Activated T-cell treated with anti-CD3 and anti-CD28 coated beads for 4 hours (primary cell): Measurements from ENCODE around the gene GRIA1.

ENCODE experiments used
- DNase-seq: peaks from one replicate; pipeline ENCODE4 v3.0.0-alpha.2; 2020

The GRIA1 gene

GRCh38 chr5:153552886-153553285 is 62.4 kb downstream of the GRIA1 start:
- DNase-seq, result no peak

- DNase-seq, result no peak
Observed at GRCh38 chr5:153555420-153556114, 65.1 kb downstream of the GRIA1 start.

GRCh38 chr5:153558957-153559356 is 68.5 kb downstream of the GRIA1 start:
- no peak for DNase-seq

GRCh38 chr5:153559926-153560325 is 69.5 kb downstream of the GRIA1 start:
- no peak for DNase-seq

- no peak for DNase-seq
Observed at GRCh38 chr5:153562189-153562588, 71.7 kb downstream of the GRIA1 start.

- DNase-seq, result no peak
Observed at GRCh38 chr5:153565822-153566221, 75.4 kb downstream of the GRIA1 start.

GRCh38 chr5:153569036-153569435 is 78.6 kb downstream of the GRIA1 start:
- DNase-seq, result no peak

- no peak for DNase-seq
Observed at GRCh38 chr5:153571162-153571561, 80.7 kb downstream of the GRIA1 start.

- DNase-seq, result no peak
Observed at GRCh38 chr5:153572411-153573145, 82.1 kb downstream of the GRIA1 start.

- no peak for DNase-seq
Observed at GRCh38 chr5:153573326-153574033, 83.0 kb downstream of the GRIA1 start.

GRCh38 chr5:153584126-153584959 is 93.9 kb downstream of the GRIA1 start:
- DNase-seq, result no peak

GRCh38 chr5:153584960-153585359 is 94.5 kb downstream of the GRIA1 start:
- no peak for DNase-seq

- DNase-seq, result no peak
Observed at GRCh38 chr5:153585622-153586277, 95.3 kb downstream of the GRIA1 start.

GRCh38 chr5:153592081-153592480 is 101.6 kb downstream of the GRIA1 start:
- no peak for DNase-seq

GRCh38 chr5:153594785-153595184 is 104.3 kb downstream of the GRIA1 start:
- DNase-seq, result no peak

GRCh38 chr5:153598099-153598498 is 107.6 kb downstream of the GRIA1 start:
- DNase-seq, result no peak

GRCh38 chr5:153601377-153601776 is 110.9 kb downstream of the GRIA1 start:
- DNase-seq, result no peak

- no peak for DNase-seq
Observed at GRCh38 chr5:153605386-153605785, 114.9 kb downstream of the GRIA1 start.

GRCh38 chr5:153610009-153610408 is 119.5 kb downstream of the GRIA1 start:
- no peak for DNase-seq

- no peak for DNase-seq
Observed at GRCh38 chr5:153610811-153611210, 120.3 kb downstream of the GRIA1 start.

GRCh38 chr5:153613144-153613543 is 122.7 kb downstream of the GRIA1 start:
- no peak for DNase-seq

- no peak for DNase-seq
Observed at GRCh38 chr5:153613672-153614071, 123.2 kb downstream of the GRIA1 start.
